KG1 (cell line): ENCODE data around the gene MEGF9.
"Not testable (repeated sequence)": the region's sequence is repeated elsewhere in the genome, so short reads cannot be mapped to it uniquely, and the experiment has no call there.

Source experiments
- DNase-seq: peaks from one replicate; lab custom pipeline; 2025; lab: John Stamatoyannopoulos, UW

The MEGF9 gene

GRCh38 chr9:120714088-120714845, at the start of gene MEGF9:
MEGF9 (minus strand) TSS chr9:120714470; CDS start chr9:120714358, 112 bp downstream.
- peak; percentile 93 for DNase-seq

- no peak for DNase-seq
These were observed 46.7 kb upstream of the MEGF9 start for GRCh38 chr9:120761006-120761405.

GRCh38 chr9:120759755-120760400, 45.6 kb upstream of the MEGF9 start:
- no peak for DNase-seq

GRCh38 chr9:120758544-120758943, 44.3 kb upstream of the MEGF9 start:
- no peak for DNase-seq

GRCh38 chr9:120757026-120757913, 43.0 kb upstream of the MEGF9 start:
- peak; percentile 7 for DNase-seq

GRCh38 chr9:120756531-120756930, 42.3 kb upstream of the MEGF9 start:
- DNase-seq, result no peak

GRCh38 chr9:120755810-120756434, 41.7 kb upstream of the MEGF9 start:
- DNase-seq, result peak; percentile 63

GRCh38 chr9:120755044-120755443, 40.8 kb upstream of the MEGF9 start:
- no peak for DNase-seq

GRCh38 chr9:120750421-120750820, 36.2 kb upstream of the MEGF9 start:
- no peak for DNase-seq

GRCh38 chr9:120746366-120746765, 32.1 kb upstream of the MEGF9 start:
- not testable (repeated sequence) for DNase-seq

- DNase-seq, result no peak
These were observed 31.0 kb upstream of the MEGF9 start for GRCh38 chr9:120745278-120745677.

GRCh38 chr9:120742951-120743416, 28.7 kb upstream of the MEGF9 start:
- DNase-seq, result no peak

- DNase-seq, result no peak
These were observed 27.4 kb upstream of the MEGF9 start for GRCh38 chr9:120741701-120742100.

GRCh38 chr9:120741191-120741590, 26.9 kb upstream of the MEGF9 start:
- DNase-seq, result no peak

- DNase-seq, result no peak
These were observed 25.9 kb upstream of the MEGF9 start for GRCh38 chr9:120740132-120740531.

- DNase-seq, result no peak
These were observed 23.3 kb upstream of the MEGF9 start for GRCh38 chr9:120737416-120738165.

GRCh38 chr9:120736881-120737280, 22.6 kb upstream of the MEGF9 start:
- DNase-seq, result no peak

- no peak for DNase-seq
These were observed 21.3 kb upstream of the MEGF9 start for GRCh38 chr9:120735415-120736126.

GRCh38 chr9:120734607-120735410, 20.5 kb upstream of the MEGF9 start:
- DNase-seq, result no peak

- no peak for DNase-seq
These were observed 18.9 kb upstream of the MEGF9 start for GRCh38 chr9:120733190-120733589.
